ENCODE data around the gene SPRED3. TPM values are rescaled to one million over a fixed set of nuclear protein-coding genes. Genes with fewer than 3 reads are reported as not detected.

SPRED3 gene
- total RNA-seq, 4 donors from 2014 or later = 0.44 to 7.1 (median 0.96) TPM

GRCh38 chr19:38441657-38442348, 53.3 kb downstream of the SPRED3 start:
- no peak overlapping the region for H3K27ac ChIP-seq
- intact Hi-C loops (cut with DNase I) = no loop called here
- H3K4me3 ChIP-seq (replicated peaks in 1 of 3) = no peak overlapping the region
- no peaks in the 10 kb centered on the region for H3K36me3 ChIP-seq
- 46 to 51% methylated on average over 7 of the region's 7 CpGs for WGBS, 2 donors
- no peak for DNase-seq
- H3K4me1 ChIP-seq = no peaks in the 10 kb centered on the region
- no peaks in the 10 kb centered on the region for H3K27me3 ChIP-seq
- no peaks in the 10 kb centered on the region for H3K9me3 ChIP-seq
- TF ChIP-seq CTCF (IDR thresholded peaks at IDR 0.05) = no peak
- no peak for TF ChIP-seq POLR2A (IDR thresholded peaks at IDR 0.05)

- Histone ChIP-seq H3K27ac (no peak overlapping the region), H3K9me3 (no peaks in the 10 kb centered on the region), H3K4me3 (replicated peaks in 1 of 3) (no peak overlapping the region), H3K4me1 (no peaks in the 10 kb centered on the region), H3K36me3 (no peaks in the 10 kb centered on the region), H3K27me3 (no peaks in the 10 kb centered on the region)
- no peak for DNase-seq
- intact Hi-C loops (cut with DNase I) = no loop called here
- WGBS, 2 donors = 72 to 100% methylated on average over 3 to 5 of the region's 9 CpGs
- TF ChIP-seq CTCF (IDR thresholded peaks at IDR 0.05) (no peak), POLR2A (IDR thresholded peaks at IDR 0.05) (no peak)
Measured at GRCh38 chr19:38442736-38443135, 54.2 kb downstream of the SPRED3 start.

GRCh38 chr19:38443458-38443999, 55.0 kb downstream of the SPRED3 start:
- no peaks in the 10 kb centered on the region for H3K4me1 ChIP-seq
- whole genome bisulfite sequencing, 2 donors = 76 to 87% methylated on average over 9 to 14 of the region's 15 CpGs
- intact Hi-C loops (cut with DNase I) = no loop called here
- H3K27me3 ChIP-seq = no peaks in the 10 kb centered on the region
- H3K27ac ChIP-seq = no peak overlapping the region
- TF ChIP-seq POLR2A (IDR thresholded peaks at IDR 0.05) (no peak), CTCF (IDR thresholded peaks at IDR 0.05) (no peak)
- H3K36me3 ChIP-seq = no peaks in the 10 kb centered on the region
- no peak for DNase-seq
- H3K4me3 ChIP-seq (replicated peaks in 1 of 3) = no peak overlapping the region
- no peaks in the 10 kb centered on the region for H3K9me3 ChIP-seq

GRCh38 chr19:38444026-38444425, 55.5 kb downstream of the SPRED3 start:
- Histone ChIP-seq H3K4me3 (replicated peaks in 1 of 3) (no peak overlapping the region), H3K27ac (no peak overlapping the region), H3K36me3 (no peaks in the 10 kb centered on the region), H3K27me3 (no peaks in the 10 kb centered on the region), H3K4me1 (no peaks in the 10 kb centered on the region), H3K9me3 (no peaks in the 10 kb centered on the region)
- 85 to 88% methylated on average over 5 to 7 of the region's 7 CpGs for WGBS, 2 donors
- intact Hi-C loops (cut with DNase I) = no loop called here
- DNase-seq = no peak
- TF ChIP-seq CTCF (IDR thresholded peaks at IDR 0.05) (no peak), POLR2A (IDR thresholded peaks at IDR 0.05) (no peak)

GRCh38 chr19:38445362-38445761, 56.9 kb downstream of the SPRED3 start:
- Histone ChIP-seq H3K4me3 (replicated peaks in 1 of 3) (no peak overlapping the region), H3K36me3 (no peaks in the 10 kb centered on the region), H3K27me3 (no peaks in the 10 kb centered on the region), H3K27ac (no peak overlapping the region), H3K9me3 (no peaks in the 10 kb centered on the region), H3K4me1 (no peaks in the 10 kb centered on the region)
- TF ChIP-seq CTCF (IDR thresholded peaks at IDR 0.05) = no peak
- TF ChIP-seq POLR2A (IDR thresholded peaks at IDR 0.05) = no peak
- DNase-seq = no peak
- 94 to 98% methylated on average over 7 of the region's 7 CpGs for WGBS, 2 donors
- intact Hi-C loops (cut with DNase I) = no loop called here

Data from thyroid gland (tissue), 4 donors.